ENCODE measurements around the gene SPRN. TPM values are rescaled to one million over a fixed set of nuclear protein-coding genes. Genes with fewer than 3 reads are reported as not detected.
"Not testable (repeated sequence)": the region's sequence is repeated elsewhere in the genome, so short reads cannot be mapped to it uniquely, and the experiment has no call there.

Gene SPRN
- total RNA-seq, 1 donor from 2014 or later = 0.28 TPM

DNA sequence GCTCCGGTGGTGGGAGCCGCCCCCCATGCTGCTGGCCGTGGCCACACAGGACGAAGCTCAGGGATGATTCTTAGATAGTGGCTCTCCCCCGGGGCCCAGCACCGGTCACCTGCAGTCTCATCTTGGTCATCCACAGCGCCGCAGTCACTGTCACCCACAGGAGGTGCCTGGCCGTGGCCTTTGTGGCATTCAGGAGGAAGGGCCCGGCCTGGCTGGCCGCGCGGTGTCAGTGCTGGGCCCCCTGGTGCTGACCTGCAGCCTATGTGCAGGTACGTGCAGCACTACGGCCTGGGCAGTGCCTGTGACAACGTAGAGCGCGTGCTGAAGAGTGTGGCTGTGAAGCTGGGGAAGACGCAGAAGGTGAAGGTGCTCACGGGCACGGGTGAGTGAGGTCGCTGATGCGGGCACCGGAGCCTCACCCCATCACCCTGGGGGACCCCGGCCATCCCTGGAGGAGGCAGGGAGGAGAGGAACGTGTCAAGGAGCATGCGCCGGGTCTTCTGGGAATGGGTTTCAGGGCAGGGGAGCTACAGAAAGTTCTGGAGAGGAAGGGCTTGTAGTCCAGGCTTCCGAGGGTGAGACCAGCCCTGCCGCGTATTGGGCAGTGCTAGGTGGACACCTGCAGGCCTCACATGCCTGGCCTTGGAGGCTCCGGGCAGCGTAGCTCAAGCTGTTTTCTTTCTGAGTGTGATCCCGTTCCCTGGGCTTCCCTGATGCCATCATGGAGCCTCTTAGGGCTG, 5.0 kb downstream of the SPRN start:
- Mint-ChIP-seq H3K4me1 (ENCODE audit: unreplicated experiment) (no peaks in the 10 kb centered on the region), H3K4me3 (ENCODE audit: unreplicated experiment) (peak overlapping the region; percentile 66), H3K9me3 (ENCODE audit: unreplicated experiment) (peaks cover 12% of the 10 kb centered on the region), H3K36me3 (ENCODE audit: low read depth, unreplicated experiment) (peaks cover 20% of the 10 kb centered on the region), H3K27ac (ENCODE audit: unreplicated experiment) (no peak overlapping the region), H3K27me3 (ENCODE audit: unreplicated experiment) (peaks cover 16% of the 10 kb centered on the region)
- TF ChIP-seq, protein P1, sequence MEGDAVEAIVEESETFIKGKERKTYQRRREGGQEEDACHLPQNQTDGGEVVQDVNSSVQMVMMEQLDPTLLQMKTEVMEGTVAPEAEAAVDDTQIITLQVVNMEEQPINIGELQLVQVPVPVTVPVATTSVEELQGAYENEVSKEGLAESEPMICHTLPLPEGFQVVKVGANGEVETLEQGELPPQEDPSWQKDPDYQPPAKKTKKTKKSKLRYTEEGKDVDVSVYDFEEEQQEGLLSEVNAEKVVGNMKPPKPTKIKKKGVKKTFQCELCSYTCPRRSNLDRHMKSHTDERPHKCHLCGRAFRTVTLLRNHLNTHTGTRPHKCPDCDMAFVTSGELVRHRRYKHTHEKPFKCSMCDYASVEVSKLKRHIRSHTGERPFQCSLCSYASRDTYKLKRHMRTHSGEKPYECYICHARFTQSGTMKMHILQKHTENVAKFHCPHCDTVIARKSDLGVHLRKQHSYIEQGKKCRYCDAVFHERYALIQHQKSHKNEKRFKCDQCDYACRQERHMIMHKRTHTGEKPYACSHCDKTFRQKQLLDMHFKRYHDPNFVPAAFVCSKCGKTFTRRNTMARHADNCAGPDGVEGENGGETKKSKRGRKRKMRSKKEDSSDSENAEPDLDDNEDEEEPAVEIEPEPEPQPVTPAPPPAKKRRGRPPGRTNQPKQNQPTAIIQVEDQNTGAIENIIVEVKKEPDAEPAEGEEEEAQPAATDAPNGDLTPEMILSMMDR (IDR thresholded peaks at IDR 0.05; ENCODE audit: unreplicated experiment) = no peak
- no peak for DNase-seq (ENCODE audit: low spot score)

DNA sequence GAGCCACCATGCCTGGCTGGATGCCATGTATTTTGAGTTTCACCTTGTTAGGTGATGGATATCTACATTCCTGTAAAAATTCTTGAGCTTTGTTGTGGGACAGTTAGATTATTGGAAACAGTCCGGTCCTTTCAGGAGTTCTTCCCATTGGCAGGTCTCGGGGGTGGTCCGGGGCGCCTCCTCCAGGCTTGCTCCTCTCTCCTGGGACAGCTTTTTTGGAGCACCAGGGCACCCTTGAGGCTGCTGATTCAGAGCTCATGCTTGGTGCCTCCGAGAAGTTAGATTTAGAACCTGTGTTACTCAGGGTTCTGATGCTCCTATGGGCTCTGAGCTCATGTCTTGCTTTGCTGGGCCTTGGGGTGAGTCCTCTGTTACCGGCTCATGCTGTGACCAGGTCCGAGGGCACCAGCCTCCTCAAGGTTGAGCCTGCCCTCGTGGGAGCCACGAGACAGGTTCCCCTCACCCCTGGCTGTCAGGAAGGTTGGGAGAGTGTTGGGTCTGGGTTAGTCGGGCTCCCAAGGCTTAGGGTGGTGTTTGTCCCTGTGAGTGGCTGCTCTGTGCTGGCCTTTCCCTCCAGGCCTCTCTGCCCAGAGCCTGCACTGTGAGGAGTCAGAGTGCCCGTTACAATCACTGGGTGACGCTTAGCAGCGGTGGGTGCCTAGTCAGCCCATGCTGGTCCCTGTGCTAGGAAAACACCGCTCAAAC, 6.0 kb downstream of the SPRN start:
- Mint-ChIP-seq H3K27me3 (ENCODE audit: unreplicated experiment) (peaks cover 16% of the 10 kb centered on the region), H3K9me3 (ENCODE audit: unreplicated experiment) (peaks cover 12% of the 10 kb centered on the region), H3K27ac (ENCODE audit: unreplicated experiment) (no peak overlapping the region), H3K36me3 (ENCODE audit: low read depth, unreplicated experiment) (peaks cover 23% of the 10 kb centered on the region), H3K4me1 (ENCODE audit: unreplicated experiment) (no peaks in the 10 kb centered on the region), H3K4me3 (ENCODE audit: unreplicated experiment) (no peak overlapping the region)
- TF ChIP-seq, protein P1 (IDR thresholded peaks at IDR 0.05; ENCODE audit: unreplicated experiment) = no peak
- DNase-seq (ENCODE audit: low spot score) = no peak

DNA sequence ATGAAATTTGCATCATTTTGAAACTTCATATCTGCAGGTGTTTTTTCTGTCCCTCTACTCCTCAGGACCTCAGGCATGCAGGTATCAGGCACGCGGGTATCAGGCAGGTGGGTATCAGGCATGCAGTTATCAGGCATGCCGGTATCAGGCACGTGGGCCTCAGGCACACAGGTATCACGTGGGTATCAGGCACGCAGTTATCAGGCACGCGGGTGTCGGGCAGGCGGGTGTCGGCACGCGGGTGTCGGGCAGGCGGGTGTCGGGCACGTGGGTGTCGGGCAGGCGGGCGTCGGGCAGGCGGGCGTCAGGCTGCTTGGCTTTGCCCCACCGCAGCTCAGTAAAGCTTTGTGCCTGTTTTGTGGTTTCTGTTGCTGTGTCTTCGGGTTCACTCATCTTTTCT, 8.7 kb downstream of the SPRN start:
- Mint-ChIP-seq H3K36me3 (ENCODE audit: low read depth, unreplicated experiment) (peaks cover 49% of the 10 kb centered on the region), H3K27ac (ENCODE audit: unreplicated experiment) (no peak overlapping the region), H3K4me1 (ENCODE audit: unreplicated experiment) (no peaks in the 10 kb centered on the region), H3K27me3 (ENCODE audit: unreplicated experiment) (peaks cover 5% of the 10 kb centered on the region), H3K9me3 (ENCODE audit: unreplicated experiment) (peaks cover 21% of the 10 kb centered on the region), H3K4me3 (ENCODE audit: unreplicated experiment) (peak overlapping the region; percentile 85)
- DNase-seq (ENCODE audit: low spot score) = no peak
- TF ChIP-seq, protein P1 (IDR thresholded peaks at IDR 0.05; ENCODE audit: unreplicated experiment) = no peak

DNA sequence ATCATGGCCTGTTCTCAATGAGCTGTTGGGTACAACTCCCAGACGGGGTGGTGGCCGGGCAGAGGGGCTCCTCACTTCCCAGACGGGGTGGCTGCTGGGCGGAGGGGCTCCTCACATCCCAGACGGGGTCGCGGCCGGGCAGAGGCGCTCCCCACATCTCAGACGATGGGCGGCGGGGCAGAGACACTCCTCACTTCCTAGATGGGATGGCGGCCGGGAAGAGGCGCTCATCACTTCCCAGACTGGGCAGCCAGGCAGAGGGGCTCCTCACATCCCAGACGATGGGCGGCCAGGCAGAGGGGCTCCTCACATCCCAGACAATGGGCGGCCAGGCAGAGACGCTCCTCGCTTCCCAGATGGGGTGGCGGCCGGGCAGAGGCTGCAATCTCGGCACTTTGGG, 10.0 kb downstream of the SPRN start:
- not testable (repeated sequence) for H3K4me1 Mint-ChIP-seq (ENCODE audit: unreplicated experiment); H3K4me3 Mint-ChIP-seq (ENCODE audit: unreplicated experiment); DNase-seq (ENCODE audit: low spot score); H3K27me3 Mint-ChIP-seq (ENCODE audit: unreplicated experiment); H3K27ac Mint-ChIP-seq (ENCODE audit: unreplicated experiment)
- Mint-ChIP-seq H3K9me3 (ENCODE audit: unreplicated experiment) (peaks cover 21% of the 10 kb centered on the region), H3K36me3 (ENCODE audit: low read depth, unreplicated experiment) (peaks cover 59% of the 10 kb centered on the region)

- H3K36me3 Mint-ChIP-seq (ENCODE audit: low read depth, unreplicated experiment) = peaks cover 74% of the 10 kb centered on the region
- H3K4me1 Mint-ChIP-seq (ENCODE audit: unreplicated experiment) = no peaks in the 10 kb centered on the region
- peaks cover 4% of the 10 kb centered on the region for H3K27me3 Mint-ChIP-seq (ENCODE audit: unreplicated experiment)
- H3K4me3 Mint-ChIP-seq (ENCODE audit: unreplicated experiment) = no peak overlapping the region
- H3K27ac Mint-ChIP-seq (ENCODE audit: unreplicated experiment) = no peak overlapping the region
- TF ChIP-seq, protein P1 (IDR thresholded peaks at IDR 0.05; ENCODE audit: unreplicated experiment) = no peak
- peaks cover 21% of the 10 kb centered on the region for H3K9me3 Mint-ChIP-seq (ENCODE audit: unreplicated experiment)
- no peak for DNase-seq (ENCODE audit: low spot score)
Observed at GRCh38 chr10:133412381-133412711, 12.1 kb downstream of the SPRN start.

Measured in endothelial cell (in vitro differentiated cells).